OCI-LY7 (cell line): ENCODE data around the gene KIAA0040.

Experiments
- CTCF ChIP-seq: fragments of 200-600 bp; sonication (generic); conservative IDR thresholded peaks from 2 replicates; pipeline ENCODE4 v1.5.1; 2014; ENCODE audit warnings: mild to moderate bottlenecking, antibody characterized with exemption, low read length, moderate library complexity, mixed read lengths
- EZH2phosphoT487 ChIP-seq: fragments of 200-600 bp; sonication (generic); IDR thresholded peaks from 2 replicates; pipeline ENCODE4 v1.6.1; 2018; ENCODE audit warnings: low read depth, borderline replicate concordance, mild to moderate bottlenecking, mixed run types, antibody characterized with exemption, low read length, moderate library complexity, mixed read lengths

- TF ChIP-seq CTCF (no peak), EZH2phosphoT487 (no peak)
Measured at GRCh38 chr1:175173531-175173930, 19.0 kb downstream of the KIAA0040 start.
